Iris pigment epithelial cell (primary cell): ENCODE results near the gene CSE1L.
"Not testable (repeated sequence)": the region's sequence is repeated elsewhere in the genome, so short reads cannot be mapped to it uniquely, and the experiment has no call there.

Experiments used
- DNase-seq: peaks from one replicate; pipeline ENCODE4 v3.0.0-alpha.2; 2011; ENCODE audit warnings: low read depth

The CSE1L gene

DNA sequence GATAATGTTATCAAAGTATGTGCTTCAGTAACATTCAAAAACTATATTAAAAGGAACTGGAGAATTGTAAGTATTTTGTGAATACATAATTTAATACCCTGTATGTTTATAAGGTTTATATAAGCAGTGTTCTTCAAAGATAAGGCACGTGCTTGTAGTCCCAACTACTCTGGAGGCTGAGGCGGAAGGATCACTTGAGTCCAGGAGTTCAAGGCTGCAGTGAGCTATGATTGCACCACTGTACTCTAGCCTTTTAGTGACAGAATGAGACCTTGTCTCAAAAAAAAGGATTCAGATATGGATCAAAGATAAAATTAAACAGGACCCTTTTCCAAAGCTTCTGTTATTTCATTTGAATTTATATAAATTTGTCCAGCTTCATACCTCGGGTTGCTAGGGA lies 17.2 kb downstream of the CSE1L start:
- DNase-seq, result no peak

DNA sequence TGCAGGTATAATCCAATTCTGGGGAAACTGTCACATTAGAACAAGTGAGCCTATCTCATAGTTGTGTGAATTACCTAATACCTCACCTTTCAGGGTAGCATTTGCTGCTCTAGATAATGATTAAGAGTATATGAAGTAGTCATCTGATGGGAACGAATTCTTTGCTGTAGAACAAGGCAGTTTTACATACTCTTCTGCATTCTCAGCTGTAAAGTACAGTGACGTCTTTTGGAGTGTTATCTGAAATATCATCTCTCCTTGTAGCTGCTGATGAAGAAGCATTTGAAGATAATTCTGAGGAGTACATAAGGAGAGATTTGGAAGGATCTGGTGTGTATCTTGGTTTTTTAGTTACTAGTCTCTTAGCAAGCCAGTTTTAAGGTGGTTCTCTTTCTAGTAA lies 28.4 kb downstream of the CSE1L start:
- no peak for DNase-seq

DNA sequence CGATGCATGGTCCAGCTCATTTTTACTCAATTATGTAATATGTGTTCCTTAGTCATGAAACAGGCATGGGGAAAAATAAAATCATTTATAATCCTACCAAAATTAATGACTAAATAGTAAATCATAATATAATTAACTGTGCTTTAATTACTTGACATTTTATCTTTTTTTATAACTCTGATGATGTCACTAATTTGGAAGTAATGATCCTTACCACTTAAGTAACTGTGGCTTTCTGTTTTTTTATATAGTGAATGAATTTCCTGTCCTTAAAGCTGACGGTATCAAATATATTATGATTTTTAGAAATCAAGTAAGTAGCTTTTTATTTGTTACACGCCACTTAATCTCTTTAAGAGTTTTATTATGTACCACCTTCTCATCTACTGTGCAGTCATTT lies 32.2 kb downstream of the CSE1L start:
- DNase-seq, result no peak

DNA sequence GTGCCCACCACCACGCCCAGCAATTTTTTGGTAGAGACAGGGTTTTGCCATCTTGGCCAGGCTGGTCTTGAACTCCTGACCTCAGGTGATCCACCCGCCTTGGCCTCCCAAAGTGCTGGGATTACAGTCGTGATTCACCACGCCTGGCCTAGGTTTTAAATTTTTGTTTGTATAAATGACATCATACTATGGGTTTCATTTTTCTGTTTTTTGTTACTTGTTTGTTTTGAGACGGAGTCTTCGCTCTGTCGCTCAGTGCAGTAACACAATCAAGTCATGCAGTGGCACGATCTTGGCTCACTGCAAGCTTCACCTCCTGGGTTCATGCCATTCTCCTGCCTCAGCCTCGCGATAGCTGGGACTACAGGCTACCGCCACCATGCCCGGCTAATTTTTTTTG lies 36.2 kb downstream of the CSE1L start:
- not testable (repeated sequence) for DNase-seq

DNA sequence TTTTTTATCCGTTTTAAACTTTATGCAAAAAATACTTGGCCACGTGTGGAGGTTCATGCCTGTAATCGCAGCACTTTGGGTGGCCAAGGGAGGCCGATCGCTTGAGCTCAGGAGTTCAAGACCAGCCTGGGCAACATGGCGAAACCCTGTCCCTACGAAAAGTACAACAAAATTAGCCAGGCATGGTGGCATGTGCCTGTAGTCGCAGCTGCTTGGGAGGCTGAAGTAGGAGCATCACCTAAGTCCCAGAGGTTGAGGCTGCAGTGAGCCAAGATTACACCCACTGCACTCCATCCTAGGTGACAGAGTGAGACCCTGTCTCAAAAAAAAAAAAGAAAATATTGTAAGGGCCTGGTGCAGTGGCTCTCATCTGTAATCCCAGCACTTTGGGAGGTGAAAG lies 45.0 kb downstream of the CSE1L start:
- DNase-seq, result no peak

DNA sequence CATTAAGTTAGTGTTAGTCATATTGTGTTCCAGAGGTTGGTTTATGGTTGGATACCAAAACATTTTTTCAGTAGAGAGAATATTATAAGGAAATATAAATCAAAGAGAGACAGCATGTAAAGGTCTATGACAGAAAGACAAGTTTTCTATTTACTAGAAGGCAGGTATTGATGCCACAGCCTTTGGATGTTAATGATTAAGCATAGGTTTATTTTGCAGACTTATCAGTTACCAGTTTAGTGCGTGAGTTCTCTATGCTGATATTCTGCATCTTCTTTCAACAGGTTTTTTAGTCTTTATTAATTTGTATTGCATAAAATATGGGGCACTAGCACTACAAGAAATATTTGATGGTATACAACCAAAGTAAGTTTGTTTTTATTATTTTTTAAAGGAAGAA lies 45.6 kb downstream of the CSE1L start:
- no peak for DNase-seq

DNA sequence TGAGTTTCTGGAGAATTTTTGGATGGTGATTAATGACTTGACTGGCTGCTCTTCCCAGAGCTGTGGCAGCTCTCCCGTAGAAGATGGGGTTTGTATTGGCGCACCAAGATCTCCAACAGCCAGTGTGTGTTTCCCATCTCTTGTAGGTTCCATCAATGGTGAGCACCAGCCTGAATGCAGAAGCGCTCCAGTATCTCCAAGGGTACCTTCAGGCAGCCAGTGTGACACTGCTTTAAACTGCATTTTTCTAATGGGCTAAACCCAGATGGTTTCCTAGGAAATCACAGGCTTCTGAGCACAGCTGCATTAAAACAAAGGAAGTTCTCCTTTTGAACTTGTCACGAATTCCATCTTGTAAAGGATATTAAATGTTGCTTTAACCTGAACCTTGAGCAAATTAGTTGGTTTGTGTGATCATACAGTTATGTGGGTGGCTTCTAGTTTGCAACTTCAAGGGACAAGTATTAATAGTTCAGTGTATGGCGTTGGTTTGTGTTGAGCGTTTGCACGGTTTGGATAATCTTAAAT lies 50.2 kb downstream of the CSE1L start:
- DNase-seq, result no peak

DNA sequence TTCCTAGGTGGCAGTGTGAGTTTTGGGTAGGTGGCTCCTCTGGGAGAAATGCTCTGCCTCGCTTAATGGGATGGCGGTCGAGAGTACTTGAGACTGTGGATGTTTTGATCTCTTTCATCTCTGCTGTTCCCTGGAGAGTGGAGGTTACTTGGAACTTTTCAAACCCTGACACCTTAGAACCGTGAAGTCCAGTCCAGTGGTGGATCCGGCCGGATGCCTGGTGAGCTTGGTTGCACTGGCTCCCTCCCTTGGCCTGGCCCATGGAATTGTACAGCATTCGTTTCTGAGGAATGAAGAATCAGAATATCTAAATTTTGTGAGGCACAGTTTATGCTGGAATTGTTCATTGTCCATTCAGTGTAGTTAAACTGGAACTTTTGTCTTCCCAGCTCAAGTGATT lies 51.0 kb downstream of the CSE1L start:
- no peak for DNase-seq

DNA sequence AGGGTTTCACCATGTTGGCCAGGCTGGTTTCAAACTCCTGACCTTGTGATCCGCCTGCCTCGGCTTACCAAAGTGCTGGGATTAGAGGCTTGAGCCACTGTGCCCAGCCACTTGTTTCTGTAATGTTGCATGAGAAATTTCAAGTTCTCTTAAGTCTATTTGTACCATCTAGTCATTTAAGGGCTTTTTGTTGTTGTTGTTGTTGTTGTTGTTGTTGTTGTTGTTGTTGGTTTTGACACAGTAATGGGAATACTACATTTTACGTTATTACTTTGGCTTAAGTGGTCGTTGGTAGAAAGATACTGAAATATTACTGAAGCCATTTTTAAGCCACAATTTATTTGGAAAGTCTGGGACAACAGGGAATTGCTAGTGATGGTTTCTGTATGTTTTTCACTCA lies 52.0 kb downstream of the CSE1L start:
- no peak for DNase-seq

DNA sequence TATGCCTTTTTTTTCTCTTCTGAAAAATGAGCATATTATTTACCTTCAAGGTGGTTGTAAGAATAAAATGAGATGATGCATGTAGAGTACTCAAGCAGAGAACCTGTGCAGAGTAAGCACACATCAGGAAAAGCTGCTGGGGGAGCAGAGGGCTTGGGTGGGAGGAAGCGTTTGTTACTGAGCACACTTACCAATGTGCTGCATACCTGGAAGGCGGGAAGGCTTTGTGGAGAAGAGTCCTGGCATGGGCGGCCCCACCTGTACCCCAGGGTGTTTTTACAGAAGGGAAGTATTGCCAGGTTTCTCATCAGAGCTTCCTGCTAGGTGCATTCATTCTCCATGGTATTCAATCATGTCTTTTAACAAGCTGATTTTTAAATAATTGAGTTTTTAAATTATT lies 52.9 kb downstream of the CSE1L start:
- no peak for DNase-seq

DNA sequence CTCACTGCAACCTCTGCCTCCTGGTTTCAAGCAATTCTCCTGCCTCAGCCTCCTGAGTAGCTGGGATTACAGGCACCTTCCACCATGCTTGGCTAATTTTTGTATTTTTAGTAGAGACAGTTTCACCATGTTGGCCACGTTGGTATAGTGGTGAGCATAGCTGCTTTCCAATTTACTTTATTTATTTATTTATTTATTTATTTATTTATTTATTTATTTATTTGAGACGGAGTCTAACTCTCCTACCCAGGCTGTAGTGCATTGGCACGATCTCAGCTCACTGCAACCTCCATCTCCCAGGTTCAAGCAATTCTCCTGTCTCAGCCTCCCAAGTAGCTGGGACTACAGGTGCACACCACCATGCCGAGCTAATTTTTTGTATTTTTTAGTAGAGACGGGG lies 54.2 kb downstream of the CSE1L start:
- not testable (repeated sequence) for DNase-seq

DNA sequence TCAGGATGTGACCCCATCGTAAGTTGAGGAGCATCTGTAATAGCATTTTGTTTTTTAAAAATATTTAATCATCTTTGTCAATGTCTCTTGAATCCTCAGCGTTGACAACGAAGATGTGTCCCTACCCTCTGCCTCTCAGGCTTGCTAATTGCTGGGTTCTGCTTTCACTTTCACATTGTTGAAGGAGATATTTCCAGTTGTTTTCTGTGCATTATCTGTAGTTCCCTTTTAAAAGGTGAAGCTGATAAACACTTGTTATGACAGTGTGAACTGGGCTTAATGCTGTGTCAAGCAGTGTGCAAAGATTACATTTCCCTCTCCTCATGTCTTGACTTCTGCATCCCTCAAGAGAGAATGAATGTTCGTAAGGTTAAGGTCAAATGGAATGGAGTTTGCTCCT lies 54.9 kb downstream of the CSE1L start:
- peak; percentile 7 for DNase-seq

DNA sequence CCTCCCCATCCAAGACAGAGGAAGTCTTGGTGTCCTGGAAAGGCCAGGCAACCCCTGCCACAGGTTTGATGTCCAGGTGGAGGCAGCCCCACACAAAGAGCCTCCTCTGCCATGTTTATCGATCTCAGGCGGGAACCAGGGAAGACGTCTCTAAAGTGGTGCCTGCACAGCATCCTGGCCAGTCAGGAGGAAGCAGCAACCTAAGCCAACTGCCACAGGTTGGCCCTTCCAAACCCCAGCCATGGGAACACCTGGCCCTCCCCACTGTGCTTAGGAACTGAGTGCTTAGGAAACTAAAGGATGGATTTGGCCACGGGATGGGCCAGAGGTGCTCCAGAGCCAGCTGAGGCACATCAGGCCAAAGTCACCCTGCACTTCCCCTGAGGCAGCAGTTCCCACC lies 56.9 kb downstream of the CSE1L start:
- DNase-seq, result no peak

DNA sequence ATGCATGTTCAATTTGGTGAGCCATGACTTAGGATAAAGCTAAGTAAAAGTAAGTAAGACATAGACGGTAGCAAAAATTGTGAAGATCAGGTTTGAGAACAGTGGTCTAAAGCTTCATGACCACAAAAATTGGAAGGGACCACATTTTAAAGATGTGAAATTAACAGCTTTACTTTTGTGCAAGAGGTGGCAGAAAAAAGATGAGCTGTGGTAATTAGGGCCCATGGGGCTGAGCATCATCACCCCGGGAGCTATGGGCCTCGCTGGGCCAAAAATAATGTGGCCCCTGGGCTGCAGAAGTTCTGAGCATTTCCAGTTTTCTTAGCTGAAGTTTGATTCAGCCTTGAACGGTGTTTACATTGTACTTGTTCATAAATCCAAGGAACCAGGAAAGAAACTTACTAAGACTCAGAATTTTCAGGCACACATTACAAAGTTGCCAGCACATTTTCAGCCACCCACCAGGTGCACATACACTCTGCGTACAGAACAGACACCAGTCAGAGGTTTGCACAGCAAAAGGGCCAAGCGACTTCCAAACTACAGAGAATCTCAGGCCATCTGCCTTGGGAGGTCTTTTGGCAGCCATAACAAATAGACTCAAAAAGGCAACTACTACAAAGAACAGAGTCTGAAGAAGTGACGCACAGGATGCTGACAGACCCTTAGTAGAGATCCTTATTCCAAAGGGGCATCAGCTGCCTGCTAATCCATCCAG lies 57.7 kb downstream of the CSE1L start:
- no peak for DNase-seq

DNA sequence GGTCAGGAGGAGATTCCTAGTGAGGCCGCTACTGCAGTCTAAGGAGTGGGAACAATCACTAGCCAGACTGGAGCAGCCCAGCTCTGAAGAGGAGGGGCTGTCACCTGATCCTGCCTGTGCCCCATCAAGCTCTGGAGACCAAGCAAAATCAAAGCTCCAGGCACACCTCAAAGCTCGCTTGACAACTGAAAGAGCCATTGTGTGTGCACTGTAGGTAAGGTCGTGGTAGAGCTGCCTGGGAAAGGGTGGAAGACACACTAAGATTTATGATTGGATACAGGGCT lies 58.2 kb downstream of the CSE1L start:
- DNase-seq, result no peak

DNA sequence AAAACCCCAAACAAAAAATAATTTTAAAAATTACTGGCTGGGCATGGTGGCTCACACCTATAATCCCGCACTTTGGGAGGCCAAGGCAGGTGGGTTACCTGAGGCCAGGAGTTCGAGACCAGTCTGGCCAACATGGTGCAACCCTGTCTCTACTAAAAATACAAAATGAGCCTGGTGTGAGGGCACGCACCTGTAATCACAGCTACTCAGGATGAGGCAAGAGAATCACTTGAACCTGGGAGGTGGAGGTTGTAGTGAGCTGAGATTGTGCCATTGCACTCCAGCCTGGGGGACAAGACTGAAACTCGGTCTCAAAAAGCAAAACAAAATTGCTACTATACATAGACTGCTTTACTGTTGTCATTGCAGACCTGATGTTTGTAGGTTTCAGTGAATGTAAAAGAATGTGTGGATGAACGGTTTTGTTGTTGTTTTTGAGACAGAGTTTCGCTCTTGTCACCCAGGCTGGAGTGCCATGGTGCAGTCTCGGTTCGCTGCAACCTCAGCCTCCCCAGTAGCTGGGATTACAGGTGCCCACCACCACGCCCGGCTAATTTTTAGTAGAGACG lies 59.0 kb downstream of the CSE1L start:
- not testable (repeated sequence) for DNase-seq

DNA sequence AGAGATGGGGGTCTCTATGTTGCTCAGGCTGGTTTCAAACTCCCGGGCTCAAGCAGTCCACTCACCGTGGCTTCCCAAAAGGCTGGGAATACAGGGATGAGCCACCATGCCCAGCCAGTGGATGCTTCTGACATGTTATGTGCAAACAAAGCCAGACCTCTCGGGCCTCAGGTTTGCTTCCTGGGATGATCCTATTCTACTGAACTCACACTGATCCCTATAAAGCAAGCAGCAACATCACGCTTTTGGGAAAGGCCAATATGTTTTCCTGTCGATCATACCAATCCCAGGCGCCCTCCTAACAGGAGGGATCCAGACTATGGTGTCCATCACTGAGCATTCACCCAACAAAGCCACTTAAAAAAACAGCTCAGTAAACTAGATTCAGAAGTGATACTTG lies 60.2 kb downstream of the CSE1L start:
- no peak for DNase-seq

DNA sequence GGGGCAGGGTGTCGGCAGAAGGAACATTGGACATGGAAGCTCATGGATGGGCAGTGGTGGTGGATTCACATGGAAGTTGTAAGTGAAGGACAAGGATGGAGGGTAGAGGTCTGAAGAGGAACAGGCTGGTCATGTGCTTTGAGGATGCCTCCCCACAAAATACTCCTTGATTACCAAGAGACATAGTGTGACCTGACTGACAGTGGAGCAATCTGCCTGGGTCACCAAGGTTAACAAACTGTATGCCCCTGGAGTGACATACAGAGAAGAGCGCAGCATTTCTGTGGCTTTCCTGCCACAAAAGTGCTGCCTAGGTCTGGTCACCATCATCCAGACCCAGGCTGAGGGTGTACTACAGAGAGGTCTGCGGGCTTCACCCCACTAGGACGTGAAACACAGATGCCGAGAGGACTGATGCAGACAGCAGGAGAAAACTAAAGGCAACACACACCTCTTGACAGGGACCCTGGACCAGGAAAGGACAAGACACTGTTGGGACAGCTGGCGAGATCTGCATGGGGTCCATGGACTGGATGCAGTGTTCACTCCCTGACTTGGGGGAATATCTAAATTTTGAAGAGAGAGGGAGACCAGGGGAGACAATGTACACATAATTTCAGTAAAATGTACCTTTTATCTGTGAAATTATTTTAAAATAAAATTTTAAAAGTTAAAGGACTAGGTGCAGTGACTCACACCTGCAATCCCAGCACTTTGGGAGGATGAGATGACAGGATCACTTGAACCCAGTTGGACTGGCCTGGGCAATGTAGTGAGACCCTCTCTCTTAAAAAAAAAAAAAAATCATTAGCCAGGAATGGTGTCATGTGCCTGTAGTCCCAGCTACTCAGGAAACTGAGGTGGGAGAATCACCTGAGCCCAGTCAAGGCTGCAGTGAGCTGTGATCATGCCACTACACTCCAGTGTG lies 64.9 kb downstream of the CSE1L start:
- DNase-seq, result no peak

DNA sequence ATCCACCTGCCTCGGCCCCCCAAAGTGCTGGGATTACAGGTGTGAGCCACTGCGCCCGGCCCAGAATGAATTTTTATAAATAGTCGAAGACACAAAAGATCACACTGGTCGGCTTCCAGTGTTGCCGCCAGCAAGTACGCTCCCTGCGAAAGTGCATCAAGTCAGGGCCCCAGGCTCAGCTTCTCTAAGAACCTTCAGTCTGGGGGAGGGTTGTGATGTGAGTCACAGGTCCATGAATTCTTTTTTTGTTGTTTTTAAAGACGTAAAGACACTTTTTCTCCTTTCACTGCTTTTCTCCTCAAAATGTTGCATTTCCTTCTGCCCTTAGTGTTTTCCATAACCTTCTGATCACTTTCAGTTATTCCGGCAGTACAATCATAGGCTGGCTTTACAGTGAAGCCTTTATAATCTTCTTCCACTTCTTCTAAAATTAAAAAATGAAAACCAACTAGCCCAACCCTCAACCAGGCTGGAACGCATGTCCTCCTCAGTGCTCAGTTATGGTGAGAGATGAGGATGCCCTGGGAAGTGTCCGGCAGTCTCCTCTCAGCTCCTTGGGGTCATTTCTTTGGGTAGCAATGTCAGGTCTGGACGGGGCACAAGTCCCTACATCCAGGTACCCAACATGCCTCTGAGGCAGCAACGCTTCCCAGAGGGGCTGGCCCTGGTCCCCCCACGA lies 66.6 kb downstream of the CSE1L start:
- peak; percentile 62 for DNase-seq

DNA sequence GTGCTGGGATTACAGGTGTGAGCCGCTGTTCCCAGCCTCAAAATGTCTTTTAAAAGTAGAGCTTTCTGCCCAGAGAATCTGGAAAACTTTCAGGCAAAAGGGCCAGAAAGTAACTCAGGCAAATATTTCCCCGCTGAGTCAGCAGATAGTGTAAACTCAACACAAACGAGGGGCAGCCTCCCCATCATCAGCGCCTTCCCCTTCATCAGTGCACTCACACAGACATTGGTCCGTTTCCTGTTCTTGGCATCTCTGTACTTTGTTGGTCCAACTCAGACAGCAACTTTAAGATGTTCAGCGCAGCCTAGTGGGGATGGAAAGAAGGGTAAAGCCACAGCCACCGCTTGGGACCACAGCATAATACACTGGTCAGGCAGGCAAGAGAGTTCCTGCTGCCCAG lies 69.5 kb downstream of the CSE1L start:
- DNase-seq, result peak; percentile 68

DNA sequence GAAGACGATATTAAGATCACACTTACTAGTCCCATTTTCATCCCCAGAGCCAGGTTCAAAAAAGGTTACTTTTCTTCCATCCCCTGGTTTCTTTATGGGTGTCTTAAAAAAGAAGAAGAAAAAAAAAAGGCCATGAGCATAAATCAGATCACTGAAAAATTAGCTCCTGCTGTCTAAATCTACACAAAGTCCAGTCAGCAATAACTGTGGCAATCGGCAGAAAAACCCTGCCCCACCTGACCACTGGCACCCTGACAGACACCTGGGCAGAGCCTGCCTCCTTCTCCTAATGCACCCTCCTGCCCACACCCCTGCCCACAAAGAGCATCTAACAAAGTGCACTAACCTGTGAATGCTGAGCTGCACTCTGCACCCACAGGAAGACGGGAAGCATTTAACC lies 72.2 kb downstream of the CSE1L start:
- no peak for DNase-seq

DNA sequence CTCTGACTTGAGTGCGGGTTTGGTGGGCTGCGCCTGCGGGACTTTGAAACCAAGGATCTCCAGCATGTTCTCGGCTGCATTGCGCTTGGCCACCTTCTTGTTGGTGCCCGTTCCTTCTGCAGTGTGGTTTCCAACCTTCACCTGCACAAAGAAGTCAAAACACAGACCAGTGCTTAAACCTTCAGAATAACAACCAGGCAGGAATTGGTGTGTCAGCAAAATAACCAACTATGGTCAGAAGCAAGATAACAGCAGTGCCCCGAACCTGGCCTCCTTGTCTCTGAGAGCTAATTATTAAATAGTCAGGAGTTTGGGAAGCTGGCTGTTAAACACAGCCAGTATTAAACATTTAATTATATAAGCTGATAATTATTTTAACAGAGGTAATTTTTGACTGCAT lies 73.9 kb downstream of the CSE1L start:
- DNase-seq, result no peak

DNA sequence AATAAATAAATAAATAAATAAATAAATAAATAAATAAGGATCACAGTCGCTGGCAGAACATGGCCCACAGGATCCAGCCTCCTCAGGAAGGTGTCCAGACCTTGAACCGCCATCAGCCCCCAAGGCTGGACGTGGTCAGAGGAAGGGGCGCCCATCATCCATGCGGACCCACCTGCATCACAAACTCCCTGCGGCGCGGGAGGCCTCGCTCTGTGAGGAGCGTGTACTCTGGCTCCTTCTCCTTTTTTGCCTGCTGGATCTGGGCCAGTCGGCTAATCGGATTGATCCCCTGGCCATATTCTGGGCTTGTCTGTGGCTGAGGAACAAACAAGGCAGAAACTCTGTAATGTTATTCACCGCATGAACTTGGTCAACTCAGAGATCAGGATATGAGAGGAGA lies 76.8 kb downstream of the CSE1L start:
- DNase-seq, result no peak
